Measurements from ENCODE around the gene EXD1. TPM values are rescaled to one million over a fixed set of nuclear protein-coding genes. Genes with fewer than 3 reads are reported as not detected.
"Not testable (repeated sequence)": the region's sequence is repeated elsewhere in the genome, so short reads cannot be mapped to it uniquely, and the experiment has no call there.

The EXD1 gene
- under 1 TPM in 1 of 2 donors, not detected in 1; 0.32 TPM for total RNA-seq

DNA sequence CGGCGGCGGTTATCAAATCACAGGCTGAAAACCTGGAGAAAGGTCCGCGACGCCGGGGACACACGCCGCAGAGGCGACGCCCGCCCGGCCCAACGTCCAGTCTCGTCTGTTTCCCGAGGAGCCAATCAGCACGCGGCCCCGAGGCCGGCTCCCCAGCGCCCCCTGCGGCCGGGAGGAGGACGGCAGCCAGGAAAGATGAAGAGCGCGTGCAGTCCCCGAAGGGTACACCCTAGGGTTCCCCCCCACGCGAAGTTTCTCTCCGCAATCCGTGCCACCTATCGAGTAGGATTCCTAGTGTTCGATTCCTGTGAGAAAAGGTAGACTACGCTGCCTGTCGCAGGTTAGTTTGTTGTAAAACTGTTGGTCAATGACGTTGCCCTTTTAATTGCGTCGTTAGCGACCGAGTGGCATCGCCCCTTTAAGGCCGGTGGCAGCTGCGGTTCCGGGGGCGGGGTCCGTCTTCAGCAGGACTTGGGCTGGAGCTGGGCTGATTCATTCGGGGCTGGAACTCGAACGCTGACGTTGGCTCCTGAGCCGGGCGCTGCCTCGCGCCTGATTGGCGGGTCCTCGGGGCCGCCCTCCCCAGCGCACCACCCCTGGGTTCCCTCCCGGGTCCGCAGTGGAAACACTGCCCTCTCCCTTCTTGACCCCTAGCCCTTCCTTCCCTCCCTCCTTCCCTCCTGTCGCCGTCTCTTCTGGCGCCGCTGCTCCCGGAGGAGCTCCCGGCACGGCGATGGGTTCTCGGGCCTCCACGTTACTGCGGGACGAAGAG, at the start of gene EXD1, which contains the start of gene CHP1:
Gene EXD1, minus strand, starts transcription at position 108 of the 772 bp plus-strand sequence. CDS start 4,182 bp downstream, outside the sequence.
Gene CHP1, plus strand, starts transcription at position 619 of the 772 bp plus-strand sequence. Its CDS starts 115 bp downstream, at position 734.
- ATAC-seq: peak; percentile 98 to 99
- Mint-ChIP-seq H3K27ac (peak within 1 kb of the TSS; percentile 85 to 91), H3K36me3 (no peaks in the 10 kb centered on the region), H3K9me3 (no peaks in the 10 kb centered on the region)
- DNase-seq (ENCODE audit: low spot score in 2 of 2): peak; percentile 96

- Mint-ChIP-seq H3K36me3 (peaks cover 6 to 14% of the 10 kb centered on the region in 2 donors), H3K27ac (peak overlapping the region in 1 of 2 donors; percentile 12)
Observed at GRCh38 chr15:41279535-41280283, 49.2 kb upstream of the EXD1 start.

GRCh38 chr15:41278319-41278718, 47.8 kb upstream of the EXD1 start:
- ATAC-seq (no peak), DNase-seq (ENCODE audit: low spot score in 2 of 2) (no peak)
- Mint-ChIP-seq H3K27ac (no peak overlapping the region), H3K36me3 (peaks cover 0 to under 1% of the 10 kb centered on the region in 2 donors), H3K9me3 (no peaks in the 10 kb centered on the region)

More at GRCh38 chr15:41279535-41280283, 49.2 kb upstream of the EXD1 start:
- DNase-seq (ENCODE audit: low spot score in 2 of 2) (no peak), ATAC-seq (no peak)
- H3K9me3 Mint-ChIP-seq: no peaks in the 10 kb centered on the region

DNA sequence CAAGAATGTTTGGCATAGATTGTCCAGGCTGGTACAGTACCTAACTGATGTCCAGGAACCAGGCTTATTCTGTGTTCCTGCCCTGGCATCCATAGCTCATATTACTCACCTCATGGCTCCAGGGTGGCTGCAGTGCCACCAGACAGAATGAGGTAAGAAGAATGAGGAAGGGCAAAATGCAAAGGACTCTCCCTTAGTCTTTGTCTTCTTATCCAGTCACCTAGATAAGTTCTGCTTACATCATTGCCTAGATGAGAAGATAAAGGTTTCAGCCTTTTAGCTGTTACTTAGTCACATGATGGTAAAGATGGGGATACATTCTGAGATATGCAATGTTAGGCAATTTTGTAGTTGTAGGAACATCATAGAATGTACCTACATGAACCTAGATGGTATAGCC, 46.3 kb upstream of the EXD1 start:
- DNase-seq (ENCODE audit: low spot score in 2 of 2): no peak
- Mint-ChIP-seq H3K36me3 (no peaks in the 10 kb centered on the region), H3K27ac (no peak overlapping the region), H3K9me3 (no peaks in the 10 kb centered on the region)
- ATAC-seq: no peak

DNA sequence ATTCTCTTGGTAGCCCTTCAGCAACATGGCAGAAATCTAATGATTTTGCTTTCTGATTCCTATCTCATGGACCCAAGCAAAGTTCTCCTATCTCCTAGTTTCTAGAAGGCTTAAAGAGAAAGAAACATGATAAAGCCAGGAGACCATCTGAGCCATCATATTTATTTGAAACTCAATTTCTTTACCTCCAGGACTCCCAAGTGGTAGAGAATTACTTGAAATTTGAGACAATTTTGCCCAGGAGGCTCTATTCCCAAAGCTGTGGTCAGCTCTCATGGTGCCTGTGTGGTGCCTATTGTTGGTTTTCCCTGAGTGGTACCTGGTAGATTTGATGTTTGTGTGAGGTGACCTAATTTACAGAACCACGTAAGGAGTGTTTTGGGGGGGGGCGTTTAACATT, 39.3 kb upstream of the EXD1 start:
- no peak for DNase-seq (ENCODE audit: low spot score in 2 of 2)
- H3K27ac Mint-ChIP-seq: no peak overlapping the region
- no peaks in the 10 kb centered on the region for H3K36me3 Mint-ChIP-seq
- H3K9me3 Mint-ChIP-seq: no peaks in the 10 kb centered on the region
- no peak for ATAC-seq

DNA sequence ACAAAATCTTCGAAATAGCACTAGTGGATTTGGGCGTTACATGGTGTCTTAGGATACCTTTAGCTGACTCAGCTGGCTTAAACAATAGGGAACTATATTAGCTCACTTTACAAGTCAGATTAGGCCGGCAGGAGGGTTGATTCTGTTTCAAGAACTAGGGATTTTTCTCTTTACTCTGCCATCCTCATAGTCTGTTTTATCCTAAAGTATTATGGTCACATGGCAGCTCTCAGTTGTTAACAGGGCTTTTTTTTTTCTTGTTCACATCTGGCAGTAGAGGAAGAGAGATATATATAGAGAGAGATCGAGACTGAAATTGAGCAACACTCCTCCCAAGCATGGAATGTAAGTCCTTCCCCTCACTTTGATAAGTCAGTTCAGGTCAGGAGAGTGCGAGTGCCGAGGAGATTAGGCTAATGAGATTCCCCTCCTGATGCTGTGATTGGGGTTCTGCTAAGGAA, 33.4 kb upstream of the EXD1 start:
- peak overlapping the region in 1 of 2 donors; percentile 33 for H3K27ac Mint-ChIP-seq

DNA sequence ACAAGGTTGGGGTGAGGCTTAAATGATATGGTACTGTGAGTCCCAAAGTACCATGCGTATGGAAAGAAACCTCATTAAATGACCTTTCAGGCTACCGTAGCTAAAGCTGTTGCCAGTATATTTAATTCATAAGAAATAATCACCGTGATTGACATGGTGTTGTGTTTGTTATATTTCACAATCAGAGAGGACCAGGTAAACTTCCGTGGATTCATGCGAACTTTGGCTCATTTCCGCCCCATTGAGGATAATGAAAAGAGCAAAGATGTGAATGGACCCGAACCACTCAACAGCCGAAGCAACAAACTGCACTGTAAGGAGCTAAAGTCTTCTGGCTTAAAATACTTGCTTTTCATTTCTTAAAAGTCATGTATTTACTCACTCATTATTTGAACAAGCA, 32.0 kb upstream of the EXD1 start:
- H3K36me3 Mint-ChIP-seq: no peaks in the 10 kb centered on the region
- DNase-seq (ENCODE audit: low spot score in 2 of 2) (no peak), ATAC-seq (no peak)

More for the DNA sequence above, 33.4 kb upstream of the EXD1 start:
- H3K9me3 Mint-ChIP-seq: no peaks in the 10 kb centered on the region
- ATAC-seq: no peak
- no peak for DNase-seq (ENCODE audit: low spot score in 2 of 2)
- H3K36me3 Mint-ChIP-seq: no peaks in the 10 kb centered on the region

DNA sequence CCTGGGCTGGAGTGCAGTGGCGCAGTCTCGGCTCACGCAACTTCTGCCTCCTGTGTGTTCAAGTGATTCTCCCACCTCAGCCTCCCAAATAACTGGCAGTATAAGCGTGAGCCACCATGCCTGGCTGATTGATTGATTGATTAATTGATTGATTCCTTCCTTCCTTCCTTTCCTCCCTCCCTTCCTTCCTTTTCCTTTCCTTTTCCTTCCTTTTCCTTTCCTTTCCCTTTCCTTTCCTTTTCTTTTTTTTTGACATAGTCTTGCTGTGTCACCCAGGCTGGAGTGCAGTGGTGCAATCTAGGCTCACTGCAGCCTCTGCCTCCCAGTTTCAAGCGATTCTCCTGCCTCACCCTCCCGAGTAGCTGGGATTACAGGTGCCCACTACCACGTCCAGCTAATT, 30.4 kb upstream of the EXD1 start:
- DNase-seq (ENCODE audit: low spot score in 2 of 2); ATAC-seq; H3K9me3 Mint-ChIP-seq; H3K27ac Mint-ChIP-seq; H3K36me3 Mint-ChIP-seq: not testable (repeated sequence)

More for the DNA sequence above, 32.0 kb upstream of the EXD1 start:
- Mint-ChIP-seq H3K27ac (no peak overlapping the region), H3K9me3 (no peaks in the 10 kb centered on the region)

DNA sequence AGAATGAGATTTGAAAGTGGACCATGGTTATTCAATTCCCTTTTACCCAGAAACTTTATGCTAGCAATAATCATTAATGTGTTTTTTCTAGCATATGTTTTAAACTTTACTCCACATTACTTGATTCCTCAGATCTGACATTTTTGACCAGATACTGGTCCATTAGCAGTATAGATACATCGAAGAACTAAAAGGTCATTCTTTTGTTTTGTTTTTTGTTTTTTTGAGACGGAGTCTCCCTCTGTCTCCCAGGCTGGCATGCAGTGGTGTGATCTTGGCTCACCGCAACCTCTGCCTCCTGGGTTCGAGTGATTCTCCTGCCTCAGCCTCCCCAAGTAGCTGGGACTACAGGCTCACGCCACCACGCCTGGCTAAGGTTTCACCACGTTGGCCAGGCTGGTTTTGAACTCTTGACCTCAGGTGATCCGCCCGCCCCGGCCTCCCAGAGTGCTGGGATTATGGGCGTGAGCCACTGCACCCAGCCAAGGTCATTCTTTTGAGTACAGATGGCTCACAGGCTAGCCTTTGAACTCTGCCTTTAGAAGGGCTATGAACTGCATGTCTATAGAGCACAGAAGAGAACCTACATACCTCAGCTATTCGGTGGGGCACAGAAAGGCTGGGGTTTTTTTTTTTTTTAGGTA, 29.1 kb upstream of the EXD1 start:
- Mint-ChIP-seq H3K9me3 (no peaks in the 10 kb centered on the region), H3K27ac (no peak overlapping the region), H3K36me3 (no peaks in the 10 kb centered on the region)
- no peak for ATAC-seq
- DNase-seq (ENCODE audit: low spot score in 2 of 2): no peak

DNA sequence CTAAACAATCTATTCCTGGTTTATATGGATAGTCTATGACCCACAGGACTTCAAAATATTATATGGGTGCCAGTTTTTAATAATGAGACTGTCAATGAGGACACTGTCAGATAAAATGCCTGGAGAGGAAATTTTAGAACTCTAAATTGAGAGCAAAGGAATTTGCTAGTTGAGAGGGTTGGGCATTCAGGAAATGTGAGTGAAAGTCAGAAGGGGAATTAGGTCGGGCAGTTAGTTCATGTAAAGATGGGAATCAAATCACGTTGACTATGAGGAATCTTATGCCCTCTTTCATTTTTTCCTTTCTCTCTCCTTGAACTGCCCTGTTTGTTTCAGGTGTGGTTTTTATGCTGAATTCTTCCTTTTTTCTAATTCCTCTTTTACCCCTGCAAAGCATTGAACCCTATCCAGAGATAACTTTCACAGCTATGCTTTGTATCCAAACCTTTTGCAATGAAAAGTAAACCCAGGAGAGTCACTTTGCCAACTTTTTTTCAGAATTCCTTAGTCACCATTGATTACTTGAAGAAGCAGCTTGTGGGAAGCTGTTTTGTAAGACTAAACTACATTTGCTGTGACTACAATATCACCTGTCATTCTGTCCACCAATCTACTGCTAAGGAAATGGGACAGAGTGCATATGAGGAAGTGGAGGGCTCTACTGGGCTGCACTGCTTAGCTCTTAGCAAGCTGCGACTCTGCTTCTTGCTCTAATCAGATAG, 28.4 kb upstream of the EXD1 start:
- DNase-seq (ENCODE audit: low spot score in 2 of 2) (no peak), ATAC-seq (no peak)
- Mint-ChIP-seq H3K9me3 (no peaks in the 10 kb centered on the region), H3K27ac (no peak overlapping the region), H3K36me3 (no peaks in the 10 kb centered on the region)

GRCh38 chr15:41256577-41257038, 26.1 kb upstream of the EXD1 start:
- DNase-seq (ENCODE audit: low spot score in 2 of 2) (no peak), ATAC-seq (no peak)
- Mint-ChIP-seq H3K27ac (no peak overlapping the region), H3K36me3 (no peaks in the 10 kb centered on the region), H3K9me3 (no peaks in the 10 kb centered on the region)

DNA sequence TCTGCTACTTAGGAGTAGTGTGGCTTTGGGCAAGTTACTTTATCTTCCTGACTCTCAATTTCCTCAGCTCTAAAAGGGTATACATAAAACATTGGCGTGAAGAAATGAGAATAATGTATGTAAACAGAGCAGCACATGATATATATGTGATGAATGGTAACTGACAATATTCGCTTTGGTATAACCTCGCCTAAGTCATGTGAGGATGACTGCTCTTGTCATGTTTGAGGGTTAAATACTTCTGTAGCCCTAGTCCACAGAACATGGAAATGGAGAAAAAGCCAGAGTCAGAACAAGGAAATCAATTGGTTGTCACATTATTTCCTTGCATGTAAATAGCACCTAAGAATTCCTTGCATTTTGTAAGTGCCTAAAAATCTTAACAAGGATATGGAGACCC, 25.5 kb upstream of the EXD1 start:
- ATAC-seq (no peak), DNase-seq (ENCODE audit: low spot score in 2 of 2) (no peak)
- Mint-ChIP-seq H3K9me3 (no peaks in the 10 kb centered on the region), H3K36me3 (no peaks in the 10 kb centered on the region), H3K27ac (no peak overlapping the region)

GRCh38 chr15:41254560-41254959, 24.0 kb upstream of the EXD1 start:
- H3K27ac Mint-ChIP-seq: no peak overlapping the region
- H3K36me3 Mint-ChIP-seq: no peaks in the 10 kb centered on the region
- DNase-seq (ENCODE audit: low spot score in 2 of 2) (no peak), ATAC-seq (no peak)
- no peaks in the 10 kb centered on the region for H3K9me3 Mint-ChIP-seq

- ATAC-seq (no peak), DNase-seq (ENCODE audit: low spot score in 2 of 2) (no peak)
- H3K36me3 Mint-ChIP-seq: no peaks in the 10 kb centered on the region
- H3K27ac Mint-ChIP-seq: no peak overlapping the region
- no peaks in the 10 kb centered on the region for H3K9me3 Mint-ChIP-seq
Observed at GRCh38 chr15:41251411-41251810, 20.9 kb upstream of the EXD1 start.

GRCh38 chr15:41250745-41251144, 20.2 kb upstream of the EXD1 start:
- H3K27ac Mint-ChIP-seq; DNase-seq (ENCODE audit: low spot score in 2 of 2); H3K9me3 Mint-ChIP-seq; H3K36me3 Mint-ChIP-seq; ATAC-seq: not testable (repeated sequence)

DNA sequence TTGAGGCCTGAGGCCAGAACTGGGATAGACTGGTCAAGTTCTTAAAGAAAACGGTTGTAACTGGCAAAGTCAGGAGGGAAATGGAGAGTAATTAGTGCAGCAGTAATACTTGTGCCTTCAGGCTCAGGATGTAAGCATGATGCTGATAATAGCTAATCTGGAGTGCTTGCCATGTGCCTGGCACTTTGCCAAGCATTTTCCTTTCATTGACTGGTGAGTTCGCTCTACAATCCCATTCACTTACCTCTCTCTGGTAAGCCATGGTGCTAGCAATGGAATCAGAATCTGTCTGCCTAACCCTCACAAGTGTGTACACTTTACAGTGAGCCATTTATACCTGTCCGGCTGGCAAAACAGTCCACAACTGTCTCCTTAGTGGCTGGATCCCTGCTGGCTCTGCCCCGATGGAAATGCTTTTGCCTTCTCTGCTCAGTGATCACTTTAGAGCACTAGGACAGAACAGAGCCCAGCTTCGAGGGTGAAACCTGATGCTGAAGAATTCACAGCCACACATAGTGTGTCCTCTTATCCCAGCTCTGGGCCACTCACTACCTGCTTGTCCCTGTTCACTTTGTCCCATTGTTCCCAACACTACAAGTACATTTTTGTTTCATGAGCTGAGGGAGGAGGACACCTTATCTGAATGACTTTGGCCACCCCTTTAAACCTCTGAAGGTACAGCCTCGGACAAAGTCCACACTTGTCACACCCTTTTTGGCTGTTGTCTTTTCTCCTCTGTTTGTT, 10.8 kb upstream of the EXD1 start:
- no peak overlapping the region for H3K27ac Mint-ChIP-seq

More for the DNA sequence above, 10.8 kb upstream of the EXD1 start:
- Mint-ChIP-seq H3K9me3 (no peaks in the 10 kb centered on the region), H3K36me3 (no peaks in the 10 kb centered on the region)
- DNase-seq (ENCODE audit: low spot score in 2 of 2) (no peak), ATAC-seq (no peak)
